Vagina (tissue), 2 donors: ENCODE measurements around the gene HDGFL2.

Experiments
- POLR2A ChIP-seq, 2 donors: fragments of 450-650 bp; IDR thresholded peaks; one replicate each; pipeline ENCODE4 v1.6.1; 2017; ENCODE audit warnings: antibody characterized with exemption in 2 of 2, mild to moderate bottlenecking in 2 of 2, moderate library complexity in 2 of 2
- POLR2AphosphoS5 ChIP-seq, 2 donors: sonication (generic); formaldehyde crosslinking; IDR thresholded peaks; one replicate each; pipeline ENCODE4 v1.9.0; 2017; ENCODE audit warnings: antibody characterized with exemption in 2 of 2, mild to moderate bottlenecking in 2 of 2, low read depth in 1 of 2; ENCODE audit not compliant: insufficient read depth in 1 of 2
- TF ChIP-seq, protein P1 (sequence below), 3 experiments: fragments of 450-650 bp in 2 of 3; fragments of 200-600 bp in 1 of 3; sonication (generic) in 1 of 3; IDR thresholded peaks; one replicate each; pipeline ENCODE4 v1.5.1; 2017 to 2019; ENCODE audit warnings: antibody characterized with exemption in 3 of 3, mild to moderate bottlenecking in 2 of 3, moderate library complexity in 2 of 3

DNA sequence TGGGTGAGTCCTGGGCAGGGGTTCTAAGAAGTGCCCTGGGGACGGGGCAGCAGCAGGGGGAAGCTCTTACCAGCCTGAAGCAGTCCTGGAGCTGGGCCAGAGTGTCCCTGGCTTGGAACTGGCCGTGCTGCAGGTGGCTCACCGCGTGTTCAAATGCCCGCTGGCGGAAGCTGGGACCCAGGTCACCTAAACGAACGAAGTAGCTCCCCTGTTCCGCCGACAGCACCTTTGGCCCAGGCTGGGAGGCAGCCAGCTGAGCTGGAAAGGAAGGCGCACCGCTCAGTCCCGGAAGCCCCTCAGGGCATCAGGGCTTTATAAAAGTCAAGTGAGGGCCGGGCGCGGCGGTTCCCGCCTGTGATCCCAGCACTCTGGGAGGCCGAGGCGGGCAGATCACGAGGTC, 36.6 kb downstream of the HDGFL2 start:
- TF ChIP-seq, protein P1, sequence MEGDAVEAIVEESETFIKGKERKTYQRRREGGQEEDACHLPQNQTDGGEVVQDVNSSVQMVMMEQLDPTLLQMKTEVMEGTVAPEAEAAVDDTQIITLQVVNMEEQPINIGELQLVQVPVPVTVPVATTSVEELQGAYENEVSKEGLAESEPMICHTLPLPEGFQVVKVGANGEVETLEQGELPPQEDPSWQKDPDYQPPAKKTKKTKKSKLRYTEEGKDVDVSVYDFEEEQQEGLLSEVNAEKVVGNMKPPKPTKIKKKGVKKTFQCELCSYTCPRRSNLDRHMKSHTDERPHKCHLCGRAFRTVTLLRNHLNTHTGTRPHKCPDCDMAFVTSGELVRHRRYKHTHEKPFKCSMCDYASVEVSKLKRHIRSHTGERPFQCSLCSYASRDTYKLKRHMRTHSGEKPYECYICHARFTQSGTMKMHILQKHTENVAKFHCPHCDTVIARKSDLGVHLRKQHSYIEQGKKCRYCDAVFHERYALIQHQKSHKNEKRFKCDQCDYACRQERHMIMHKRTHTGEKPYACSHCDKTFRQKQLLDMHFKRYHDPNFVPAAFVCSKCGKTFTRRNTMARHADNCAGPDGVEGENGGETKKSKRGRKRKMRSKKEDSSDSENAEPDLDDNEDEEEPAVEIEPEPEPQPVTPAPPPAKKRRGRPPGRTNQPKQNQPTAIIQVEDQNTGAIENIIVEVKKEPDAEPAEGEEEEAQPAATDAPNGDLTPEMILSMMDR (IDR thresholded peaks at IDR 0.05) = no peak
- TF ChIP-seq POLR2AphosphoS5 (IDR thresholded peaks at IDR 0.05; ENCODE audit: insufficient read depth in 1 of 2, low read depth in 1 of 2) (no peak), POLR2A (IDR thresholded peaks at IDR 0.05) (no peak)
